DND-41 (cell line): ENCODE data around the gene RGS9.

Experiments used
- CTCF ChIP-seq: IDR thresholded peaks from 2 replicates; pipeline ENCODE4 v1.5.1; 2012; ENCODE audit warnings: borderline replicate concordance, low read length, moderate library complexity, mild to moderate bottlenecking; ENCODE audit not compliant: poor library complexity, severe bottlenecking; ENCODE audit errors: extremely low read depth
- EZH2 ChIP-seq: IDR thresholded peaks from 3 replicates; pipeline ENCODE4 v1.6.1; 2012; ENCODE audit warnings: borderline replicate concordance, low read depth, mild to moderate bottlenecking, moderate library complexity, low read length, inconsistent platforms; ENCODE audit not compliant: severe bottlenecking

DNA sequence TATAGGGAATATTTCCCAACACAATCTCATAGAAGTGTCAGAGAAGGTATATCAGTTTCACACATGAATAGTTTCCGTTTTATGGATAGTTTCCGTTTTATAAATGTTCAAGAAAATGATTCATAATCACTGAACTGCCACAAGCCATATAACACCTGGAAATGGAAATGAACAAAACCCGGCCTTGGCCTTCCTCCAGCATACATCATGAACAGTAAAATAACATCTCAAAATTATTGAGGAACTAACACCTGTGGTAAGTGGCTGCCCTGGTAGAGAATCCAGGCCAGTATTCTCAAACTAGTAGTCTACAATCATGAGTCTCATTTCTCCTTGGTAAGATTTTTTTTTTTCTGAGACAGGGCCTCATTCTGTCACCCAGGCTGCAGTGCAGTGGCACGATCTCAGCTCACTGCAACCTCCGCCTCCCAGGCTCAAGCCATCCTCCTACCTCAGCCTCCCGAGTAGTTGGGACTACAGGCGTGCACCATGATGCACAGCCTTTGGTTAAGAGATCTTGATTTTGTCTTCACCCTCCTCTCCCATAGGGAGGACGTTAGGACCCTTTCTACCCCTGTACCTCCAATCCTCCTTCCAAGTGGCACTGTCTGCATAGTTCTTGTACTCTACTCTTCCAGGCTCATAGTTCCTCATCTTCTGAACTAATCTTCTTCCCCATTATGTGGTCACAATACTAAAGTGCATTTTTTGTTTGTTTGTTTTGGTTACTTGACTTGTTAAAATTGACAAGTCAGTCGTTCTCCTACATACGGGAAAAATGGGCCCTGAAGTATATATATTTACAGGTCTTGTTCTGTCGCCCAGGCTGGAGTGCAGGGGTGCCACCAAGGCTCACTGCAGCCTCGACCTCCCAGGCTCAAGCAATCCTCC, 15.0 kb upstream of the RGS9 start:
- TF ChIP-seq CTCF (no peak), EZH2 (no peak)
